ENCODE measurements around the gene RBPMS2.
"Not testable (repeated sequence)": the region's sequence is repeated elsewhere in the genome, so short reads cannot be mapped to it uniquely, and the experiment has no call there.

RBPMS2 gene

GRCh38 chr15:64742385-64742784, 33.0 kb downstream of the RBPMS2 start:
- TF ChIP-seq CTCF (IDR thresholded peaks at IDR 0.05; ENCODE audit: low read depth, low read length) = no peak
- no peak overlapping the region for H3K4me3 ChIP-seq (ENCODE audit: low read depth, low read length)
- DNase-seq (ENCODE audit: low read depth, low spot score) = no peak
- in situ Hi-C loops (cut with HindIII; ENCODE audit: low sequenced_read_pairs) = no loop called here

GRCh38 chr15:64741708-64742107, 33.7 kb downstream of the RBPMS2 start:
- DNase-seq (ENCODE audit: low read depth, low spot score); H3K4me3 ChIP-seq (ENCODE audit: low read depth, low read length); in situ Hi-C loops (cut with HindIII; ENCODE audit: low sequenced_read_pairs): not testable (repeated sequence)

GRCh38 chr15:64740311-64741170, 34.8 kb downstream of the RBPMS2 start:
- no peak overlapping the region for H3K4me3 ChIP-seq (ENCODE audit: low read depth, low read length)
- DNase-seq (ENCODE audit: low read depth, low spot score) = peak; percentile 47
- in situ Hi-C loops (cut with HindIII; ENCODE audit: low sequenced_read_pairs) = no loop called here
- TF ChIP-seq CTCF (IDR thresholded peaks at IDR 0.05; ENCODE audit: low read depth, low read length) = peak; percentile 20

GRCh38 chr15:64739577-64740143, 35.7 kb downstream of the RBPMS2 start:
- no peak for DNase-seq (ENCODE audit: low read depth, low spot score)
- H3K4me3 ChIP-seq (ENCODE audit: low read depth, low read length) = no peak overlapping the region
- no peak for TF ChIP-seq CTCF (IDR thresholded peaks at IDR 0.05; ENCODE audit: low read depth, low read length)
- in situ Hi-C loops (cut with HindIII; ENCODE audit: low sequenced_read_pairs) = no loop called here

- in situ Hi-C loops (cut with HindIII; ENCODE audit: low sequenced_read_pairs) = no loop called here
- no peak overlapping the region for H3K4me3 ChIP-seq (ENCODE audit: low read depth, low read length)
- TF ChIP-seq CTCF (IDR thresholded peaks at IDR 0.05; ENCODE audit: low read depth, low read length) = no peak
- no peak for DNase-seq (ENCODE audit: low read depth, low spot score)
Observed at GRCh38 chr15:64739156-64739555, 36.2 kb downstream of the RBPMS2 start.

GRCh38 chr15:64738226-64739095, 36.9 kb downstream of the RBPMS2 start:
- no peak for DNase-seq (ENCODE audit: low read depth, low spot score)
- TF ChIP-seq CTCF (IDR thresholded peaks at IDR 0.05; ENCODE audit: low read depth, low read length) = no peak
- H3K4me3 ChIP-seq (ENCODE audit: low read depth, low read length) = no peak overlapping the region
- in situ Hi-C loops (cut with HindIII; ENCODE audit: low sequenced_read_pairs) = no loop called here

Data from astrocyte of the spinal cord (primary cell).